Measurements from ENCODE around the gene CAMK2G.

DNA sequence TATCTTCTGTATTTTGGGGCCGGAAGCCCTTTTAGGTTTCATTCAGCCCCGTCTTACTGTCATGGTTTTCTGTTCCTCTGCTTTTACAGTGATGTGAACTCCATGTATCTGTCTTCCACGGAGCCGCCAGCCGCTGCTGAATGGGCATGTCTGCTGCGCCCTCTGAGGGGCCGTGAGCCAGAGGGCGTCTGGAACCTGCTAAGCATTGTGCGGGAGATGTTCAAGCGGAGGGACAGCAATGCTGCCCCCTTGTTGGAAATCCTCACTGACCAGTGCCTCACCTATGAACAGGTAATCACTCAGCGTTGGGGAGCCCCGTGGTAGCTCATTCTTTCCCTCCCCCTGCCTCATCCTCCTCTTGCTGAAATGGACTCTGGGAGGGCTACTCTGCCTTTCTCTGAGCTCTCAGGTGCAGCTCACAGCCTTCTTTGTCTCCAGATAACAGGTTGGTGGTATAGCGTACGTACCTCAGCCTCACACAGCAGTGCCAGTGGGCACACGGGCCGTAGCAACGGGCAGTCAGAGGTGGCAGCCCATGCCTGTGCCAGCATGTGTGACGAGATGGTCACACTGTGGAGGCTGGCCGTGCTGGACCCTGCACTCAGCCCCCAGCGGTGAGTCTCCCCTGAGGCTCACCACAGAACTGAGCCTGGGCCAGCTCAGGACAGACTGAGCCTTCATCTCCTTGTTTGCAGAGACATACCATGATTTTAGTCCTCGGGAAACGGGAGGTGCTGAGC is 83.3 kb downstream of the CAMK2G start:
- TF ChIP-seq, protein P1, sequence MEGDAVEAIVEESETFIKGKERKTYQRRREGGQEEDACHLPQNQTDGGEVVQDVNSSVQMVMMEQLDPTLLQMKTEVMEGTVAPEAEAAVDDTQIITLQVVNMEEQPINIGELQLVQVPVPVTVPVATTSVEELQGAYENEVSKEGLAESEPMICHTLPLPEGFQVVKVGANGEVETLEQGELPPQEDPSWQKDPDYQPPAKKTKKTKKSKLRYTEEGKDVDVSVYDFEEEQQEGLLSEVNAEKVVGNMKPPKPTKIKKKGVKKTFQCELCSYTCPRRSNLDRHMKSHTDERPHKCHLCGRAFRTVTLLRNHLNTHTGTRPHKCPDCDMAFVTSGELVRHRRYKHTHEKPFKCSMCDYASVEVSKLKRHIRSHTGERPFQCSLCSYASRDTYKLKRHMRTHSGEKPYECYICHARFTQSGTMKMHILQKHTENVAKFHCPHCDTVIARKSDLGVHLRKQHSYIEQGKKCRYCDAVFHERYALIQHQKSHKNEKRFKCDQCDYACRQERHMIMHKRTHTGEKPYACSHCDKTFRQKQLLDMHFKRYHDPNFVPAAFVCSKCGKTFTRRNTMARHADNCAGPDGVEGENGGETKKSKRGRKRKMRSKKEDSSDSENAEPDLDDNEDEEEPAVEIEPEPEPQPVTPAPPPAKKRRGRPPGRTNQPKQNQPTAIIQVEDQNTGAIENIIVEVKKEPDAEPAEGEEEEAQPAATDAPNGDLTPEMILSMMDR (conservative IDR thresholded peaks at IDR 0.05 in 1 of 2, IDR thresholded peaks at IDR 0.05 in 1 of 2; ENCODE audit: extremely low read depth in 1 of 2, insufficient read depth in 1 of 2, low read depth in 1 of 2, low read length in 2 of 2): no peak
- TF ChIP-seq EZH2 (IDR thresholded peaks at IDR 0.05; ENCODE audit: borderline replicate concordance, low read length): no peak
